AG04450 (cell line): ENCODE measurements around the gene PCDHGA5. TPM values are rescaled to one million over a fixed set of nuclear protein-coding genes. Genes with fewer than 3 reads are reported as not detected.

ENCODE experiments used
- CTCF ChIA-PET: fragments of 300-600, 350-600 bp; formaldehyde crosslinking; extraction: SDS; loops from one replicate; lab custom pipeline; 2022; ENCODE audit warnings: antibody characterized with exemption, inconsistent platforms; lab: Charles Lee
- POLR2A ChIA-PET: fragments of 350-600 bp; formaldehyde crosslinking; extraction: SDS; loops from one replicate; lab custom pipeline; 2021; ENCODE audit warnings: antibody characterized with exemption, inconsistent platforms; lab: Yijun Ruan, JAX
- DNase-seq: peaks from one replicate; pipeline ENCODE4 v3.0.0-alpha.2; 2011; ENCODE audit warnings: low read depth, low spot score
- H3K27ac ChIP-seq: one replicate; pipeline ENCODE4 v1.5.1; 2012; ENCODE audit warnings: low read depth, low read length, control low read depth
- H3K27me3 ChIP-seq: one replicate; pipeline ENCODE4 v1.6.0; 2012; ENCODE audit warnings: low read length; ENCODE audit not compliant: control insufficient read depth, insufficient read depth
- H3K4me3 ChIP-seq: 2 replicates; pipeline ENCODE4 v1.5.1; 2011; ENCODE audit warnings: mild to moderate bottlenecking, low read depth, low read length, control low read depth
- H3K9me3 ChIP-seq: 2 replicates; pipeline ENCODE4 v1.5.1; 2012; ENCODE audit warnings: low read length; ENCODE audit not compliant: control insufficient read depth, insufficient read depth
- CTCF ChIP-seq: IDR thresholded peaks from 2 replicates; pipeline ENCODE4 v1.5.1; 2011; ENCODE audit warnings: low read depth, low read length, control low read depth, inconsistent platforms
- polyA plus RNA-seq: library from polyadenylated mRNA; depleted of rRNA; stranded (reverse); fragments of >200 nt; gene quantifications from 2 replicates; pipeline ENCODE4 v1.2.3, GENCODE V29; 2011

Gene PCDHGA5
- polyA plus RNA-seq, 1 experiment, result 1.4 TPM

- Histone ChIP-seq H3K4me3 (peak overlapping the region; percentile 51), H3K27me3 (peaks cover 4% of the 10 kb centered on the region), H3K9me3 (peaks cover 57% of the 10 kb centered on the region), H3K27ac (no peak overlapping the region)
- ChIA-PET CTCF (interaction anchor here (1.1 to 2.7 kb wide), 10 partner anchors 17 to 211 kb away, joined by 3 to 35 read pairs (median 6); partner anchors contain the start of genes PCDHGA10, PCDHGA2, PCDHGB7 and TAF7), POLR2A (no interaction called here)
- DNase-seq, result no peak
- TF ChIP-seq CTCF, result no peak
Observed at GRCh38 chr5:141355641-141356040, 8.3 kb upstream of the PCDHGA5 start.

GRCh38 chr5:141356133-141356532, 7.8 kb upstream of the PCDHGA5 start:
- no peak for DNase-seq
- ChIA-PET CTCF (interaction anchor here (1.1 to 2.1 kb wide), 7 partner anchors 17 to 210 kb away, joined by 3 to 13 read pairs (median 6); partner anchors contain the start of genes PCDHGA2, PCDHGB7 and TAF7), POLR2A (no interaction called here)
- H3K4me3 ChIP-seq, result no peak overlapping the region
- TF ChIP-seq CTCF, result no peak
- peaks cover 4% of the 10 kb centered on the region for H3K27me3 ChIP-seq
- H3K9me3 ChIP-seq, result peaks cover 58% of the 10 kb centered on the region
- H3K27ac ChIP-seq, result no peak overlapping the region

- POLR2A ChIA-PET, result no interaction called here
- no peak for DNase-seq
Observed at GRCh38 chr5:141356950-141357349, 7.0 kb upstream of the PCDHGA5 start.

GRCh38 chr5:141359790-141360426, 4.1 kb upstream of the PCDHGA5 start, which contains the start of gene PCDHGB2:
TSS of gene PCDHGB2 (plus strand) at chr5:141359994. CDS start at chr5:141360136, 142 bp downstream.
- DNase-seq, result no peak
- H3K9me3 ChIP-seq, result peaks cover 65% of the 10 kb centered on the region
- peak; percentile 49 for TF ChIP-seq CTCF
- peaks cover 17% of the 10 kb centered on the region for H3K27me3 ChIP-seq
- H3K4me3 ChIP-seq, result peak within 1 kb of the TSS; percentile 50
- peak within 1 kb of the TSS; percentile 49 for H3K27ac ChIP-seq
- CTCF ChIA-PET, result interaction anchor here (0.6 to 1.3 kb wide), 5 partner anchors 198 to 207 kb away, joined by 3 to 12 read pairs (median 4); no protein-coding TSS in a partner anchor
- POLR2A ChIA-PET, result no interaction called here

More at GRCh38 chr5:141356950-141357349, 7.0 kb upstream of the PCDHGA5 start:
- no peak overlapping the region for H3K4me3 ChIP-seq
- H3K27me3 ChIP-seq, result peaks cover 9% of the 10 kb centered on the region
- CTCF ChIA-PET, result interaction anchor here (2.1 kb wide), 1 partner anchor 207 kb away, joined by 8 read pairs; no protein-coding TSS in a partner anchor
- H3K27ac ChIP-seq, result no peak overlapping the region
- H3K9me3 ChIP-seq, result peaks cover 59% of the 10 kb centered on the region
- TF ChIP-seq CTCF, result no peak

- ChIA-PET CTCF (interaction anchor here (0.6 to 1.3 kb wide), 4 partner anchors 197 to 206 kb away, joined by 3 to 12 read pairs (median 4); no protein-coding TSS in a partner anchor), POLR2A (no interaction called here)
- DNase-seq, result no peak
- Histone ChIP-seq H3K9me3 (peaks cover 65% of the 10 kb centered on the region), H3K27ac (no peak overlapping the region), H3K4me3 (no peak overlapping the region), H3K27me3 (peaks cover 24% of the 10 kb centered on the region)
- TF ChIP-seq CTCF, result no peak
Observed at GRCh38 chr5:141360685-141361084, 3.3 kb upstream of the PCDHGA5 start.
